Stimulated activated effector memory CD8-positive, alpha-beta T cell treated with anti-CD3 and anti-CD28 coated beads, Interleukin-12 subunit alpha, Interleukin-12 subunit beta, amount 100 ng/mL, for 72 hours (primary cell): Measurements from ENCODE around the gene MARCHF10.

ENCODE experiments used
- ATAC-seq: fragments of 150-1000 bp; cut with Tn5 transposase; 2 replicates; pipeline ENCODE4 v1.10.0; 2021
- DNase-seq, 2 donors: peaks; one replicate each; pipeline ENCODE4 v3.0.0; 2021 to 2022; ENCODE audit warnings: low spot score in 2 of 2
- H3K27ac Mint-ChIP-seq: one replicate; pipeline ENCODE4 v1.8.0; 2022; ENCODE audit warnings: mild to moderate bottlenecking, mixed read lengths
- H3K36me3 Mint-ChIP-seq: one replicate; pipeline ENCODE4 v1.8.0; 2022; ENCODE audit warnings: mild to moderate bottlenecking, mixed read lengths
- H3K4me1 Mint-ChIP-seq: one replicate; pipeline ENCODE4 v1.8.0; 2022; ENCODE audit warnings: mixed read lengths
- H3K4me3 Mint-ChIP-seq: one replicate; pipeline ENCODE4 v1.8.0; 2022; ENCODE audit warnings: mild to moderate bottlenecking, mixed read lengths
- H3K9me3 Mint-ChIP-seq: one replicate; pipeline ENCODE4 v1.8.0; 2022; ENCODE audit warnings: mixed read lengths

Gene MARCHF10

DNA sequence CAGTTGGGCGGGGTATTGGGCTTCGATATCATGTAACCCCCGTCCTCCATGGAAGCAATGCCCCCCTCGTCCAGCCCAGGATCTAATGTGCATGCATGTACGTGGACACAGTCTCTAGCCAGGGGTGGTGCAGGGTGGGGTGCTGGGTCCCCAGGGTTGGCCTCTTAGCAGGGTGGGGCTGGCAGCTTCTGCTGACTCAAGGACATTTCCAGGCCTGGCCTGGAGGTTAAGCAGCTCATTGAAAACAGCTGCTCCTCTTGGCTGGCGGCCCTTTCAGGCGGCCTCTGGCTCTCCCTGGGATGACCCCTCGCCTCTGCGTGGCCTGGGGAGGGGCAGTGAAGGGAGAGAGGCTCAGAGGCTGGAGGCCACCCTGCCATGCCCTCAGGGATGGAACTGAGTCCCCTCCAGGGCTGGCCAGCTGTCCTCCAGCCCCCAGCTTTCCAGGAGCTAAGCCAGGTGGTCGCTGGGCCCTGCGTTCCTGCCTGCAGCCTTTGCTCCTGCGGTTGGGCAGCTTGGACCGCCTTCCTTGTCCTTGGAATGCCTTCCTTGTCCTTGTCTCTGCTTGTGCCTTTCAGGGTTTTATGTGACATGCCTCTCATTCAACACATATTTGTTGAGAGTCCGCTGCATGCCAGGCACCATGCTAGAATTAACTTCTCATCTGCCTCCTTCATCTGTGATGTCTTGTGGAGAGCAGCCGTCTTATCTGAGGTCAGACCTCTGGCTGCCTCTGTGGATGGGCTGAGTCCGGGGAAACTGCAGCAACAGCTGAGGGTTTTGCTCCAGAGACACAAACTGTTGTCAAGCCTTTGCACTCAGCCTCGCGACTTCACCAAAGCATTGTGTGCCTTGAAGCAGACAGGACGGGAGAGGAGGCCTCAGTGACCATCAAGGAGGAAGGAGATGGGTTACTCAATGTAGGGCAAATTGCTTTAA lies 154.0 kb downstream of the MARCHF10 start:
- ATAC-seq (peak; percentile 3), DNase-seq (no peak)
- Mint-ChIP-seq H3K36me3 (peaks cover 6% of the 10 kb centered on the region), H3K4me3 (peak overlapping the region; percentile 83), H3K27ac (peak overlapping the region; percentile 80), H3K4me1 (peaks cover 28% of the 10 kb centered on the region), H3K9me3 (no peaks in the 10 kb centered on the region)

- DNase-seq (peak; percentile 76 to 92), ATAC-seq (peak; percentile 97)
- H3K27ac Mint-ChIP-seq = peak overlapping the region; percentile 80
These were observed 154.9 kb downstream of the MARCHF10 start for GRCh38 chr17:62653002-62653825.

DNA sequence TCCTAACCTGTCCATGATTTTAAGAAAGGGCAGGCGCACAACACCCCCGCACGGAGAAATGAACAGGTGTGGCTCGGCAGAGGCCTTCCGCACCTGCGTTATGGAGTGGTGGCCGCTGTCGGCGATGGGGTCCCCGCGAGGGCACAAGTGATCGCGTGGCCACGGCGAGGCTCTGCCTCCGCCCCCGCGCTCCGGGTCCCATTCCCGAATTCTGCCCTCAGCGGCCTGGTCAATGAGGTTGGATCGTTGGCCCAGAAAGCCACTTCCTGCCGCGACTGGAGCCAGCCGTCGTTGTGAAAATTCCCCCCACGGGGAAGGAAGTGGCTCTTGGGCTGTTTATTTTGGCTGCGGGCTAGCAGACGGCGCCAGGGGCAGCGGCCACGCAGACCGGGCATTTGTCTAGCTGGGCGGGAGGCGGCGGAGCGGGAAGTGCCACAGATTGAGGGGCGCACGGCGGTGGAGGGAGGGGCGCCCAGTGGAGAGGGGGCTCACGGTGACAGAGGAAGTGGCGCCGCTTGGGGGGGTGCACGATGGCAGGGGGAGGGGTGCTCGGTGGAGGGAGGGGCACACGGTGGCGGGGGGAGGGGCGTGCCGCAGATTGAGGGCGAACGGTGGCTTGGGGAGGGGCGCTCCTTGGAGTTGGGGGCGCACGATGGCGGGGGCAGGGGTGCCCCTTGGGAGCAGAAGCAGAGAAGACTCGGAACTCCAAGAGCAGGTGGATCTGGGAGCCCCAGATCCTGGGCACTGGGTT lies 155.7 kb downstream of the MARCHF10 start:
- DNase-seq = peak; percentile 17 to 61
- Mint-ChIP-seq H3K27ac (peak overlapping the region; percentile 80), H3K4me3 (peak overlapping the region; percentile 83), H3K4me1 (peaks cover 28% of the 10 kb centered on the region), H3K36me3 (peaks cover 6% of the 10 kb centered on the region), H3K9me3 (no peaks in the 10 kb centered on the region)
- ATAC-seq = no peak

More at GRCh38 chr17:62653002-62653825, 154.9 kb downstream of the MARCHF10 start:
- H3K4me3 Mint-ChIP-seq = peak overlapping the region; percentile 83
- H3K36me3 Mint-ChIP-seq = peaks cover 6% of the 10 kb centered on the region
- no peaks in the 10 kb centered on the region for H3K9me3 Mint-ChIP-seq
- H3K4me1 Mint-ChIP-seq = peaks cover 28% of the 10 kb centered on the region
